Endothelial cell of umbilical vein (primary cell): ENCODE results near the gene MED12L. TPM values are rescaled to one million over a fixed set of nuclear protein-coding genes. Genes with fewer than 3 reads are reported as not detected.

Experiments used
- BruUV-seq: library from RNA; stranded (reverse); fragments of 400-500 nt; replicated peaks from 2 replicates; lab custom pipeline; 2021; lab: Mats Ljungman, UMichigan
- CTCF ChIA-PET: fragments of 300-600, 350-600 bp; sonication (Branson Sonifier 250); formaldehyde crosslinking; loops from one replicate; lab custom pipeline; 2021; ENCODE audit warnings: antibody characterized with exemption, inconsistent platforms; lab: Charles Lee
- POLR2A ChIA-PET: fragments of 300-600, 350-600 bp; sonication (Branson Sonifier 250); formaldehyde crosslinking; loops from one replicate; lab custom pipeline; 2021; ENCODE audit warnings: antibody characterized with exemption, inconsistent platforms; lab: Charles Lee
- DNase-seq: peaks from one replicate; pipeline ENCODE4 v3.0.0-alpha.2; 2011; ENCODE audit warnings: low read depth, low spot score
- FAIRE-seq: peaks from 2 replicates; lab custom pipeline; 2011; peaks lifted over from hg19 to GRCh38; lab: Jason Lieb, UNC
- H2AFZ ChIP-seq: 2 replicates; pipeline ENCODE4 v1.6.0; 2012; ENCODE audit warnings: low read depth, low read length, control low read depth, inconsistent platforms
- H3K27ac ChIP-seq: 2 replicates; pipeline ENCODE4 v1.5.1; 2011; ENCODE audit warnings: low read depth, mild to moderate bottlenecking, control low read depth, low read length, moderate library complexity; ENCODE audit not compliant: insufficient read depth
- H3K27me3 ChIP-seq, 2 experiments: 2 replicates each; pipeline versions ENCODE4 v1.6.0 to v1.6.1; 2011; ENCODE audit warnings: low read length in 2 of 2, mixed read lengths in 1 of 2; ENCODE audit not compliant: control insufficient read depth in 2 of 2, insufficient read depth in 2 of 2
- H3K36me3 ChIP-seq, 2 experiments: 2 replicates in 1 of 2; 3 replicates in 1 of 2; pipeline ENCODE4 v1.5.1; 2011; ENCODE audit warnings: low read length in 2 of 2, mild to moderate bottlenecking in 1 of 2, moderate library complexity in 1 of 2; ENCODE audit not compliant: control insufficient read depth in 2 of 2, insufficient read depth in 2 of 2; ENCODE audit errors: extremely low read depth in 1 of 2
- H3K4me1 ChIP-seq: 3 replicates; pipeline ENCODE4 v1.5.1; 2011; ENCODE audit warnings: mild to moderate bottlenecking, low read length; ENCODE audit not compliant: control insufficient read depth, insufficient read depth; ENCODE audit errors: extremely low read depth
- H3K4me2 ChIP-seq: 2 replicates; pipeline ENCODE4 v1.6.1; 2011; ENCODE audit warnings: low read length, control low read depth, mixed read lengths; ENCODE audit not compliant: insufficient read depth
- H3K4me3 ChIP-seq, 3 experiments: fragments of 200-600 bp in 1 of 3; sonication (generic), shearing (Covaris generic) in 1 of 3; replicated peaks in 1 of 3; 2 replicates each; pipeline ENCODE4 v1.5.1; 2011 to 2016; ENCODE audit warnings: control low read depth in 3 of 3, low read length in 3 of 3, mild to moderate bottlenecking in 2 of 3, inconsistent platforms in 1 of 3, low read depth in 1 of 3, moderate library complexity in 1 of 3; ENCODE audit not compliant: insufficient read depth in 1 of 3
- H3K79me2 ChIP-seq: 2 replicates; pipeline ENCODE4 v1.6.0; 2012; ENCODE audit warnings: low read length, inconsistent platforms; ENCODE audit not compliant: control insufficient read depth, insufficient read depth
- H3K9ac ChIP-seq: replicated peaks from 2 replicates; pipeline ENCODE3; 2011; ENCODE audit warnings: low read length, control low read depth; ENCODE audit not compliant: insufficient read depth; ENCODE audit errors: extremely low read depth
- H3K9me1 ChIP-seq: replicated peaks from 3 replicates; pipeline ENCODE4 v1.6.0; 2011; ENCODE audit warnings: mild to moderate bottlenecking, low read length; ENCODE audit not compliant: control insufficient read depth, insufficient read depth; ENCODE audit errors: extremely low read depth
- H3K9me3 ChIP-seq: replicated peaks from 2 replicates; pipeline ENCODE4 v1.5.1; 2012; ENCODE audit warnings: low read length, inconsistent platforms; ENCODE audit not compliant: control insufficient read depth, insufficient read depth
- H4K20me1 ChIP-seq: replicated peaks from 2 replicates; pipeline ENCODE3; 2011; ENCODE audit warnings: mild to moderate bottlenecking, low read length; ENCODE audit not compliant: control insufficient read depth, insufficient read depth; ENCODE audit errors: extremely low read depth
- EZH2 ChIP-seq: IDR thresholded peaks from 2 replicates; pipeline ENCODE4 v1.6.1; 2012; ENCODE audit warnings: borderline replicate concordance, low read depth, mild to moderate bottlenecking, moderate library complexity, low read length, inconsistent platforms; ENCODE audit not compliant: severe bottlenecking
- FOS ChIP-seq: IDR thresholded peaks from 2 replicates; pipeline ENCODE4 v1.6.1; 2011; ENCODE audit warnings: mild to moderate bottlenecking, low read length, moderate library complexity, borderline replicate concordance; ENCODE audit not compliant: insufficient read depth
- GATA2 ChIP-seq: IDR thresholded peaks from 2 replicates; pipeline ENCODE4 v1.7.0; 2011; ENCODE audit warnings: low read depth, mild to moderate bottlenecking, moderate library complexity, mixed read lengths, low read length; ENCODE audit not compliant: insufficient read length, insufficient read depth
- JUN ChIP-seq: IDR thresholded peaks from 2 replicates; pipeline ENCODE4 v1.6.1; 2011; ENCODE audit warnings: borderline replicate concordance, low read depth; ENCODE audit not compliant: insufficient read length, insufficient read depth
- MYC ChIP-seq: IDR thresholded peaks from one replicate; pipeline ENCODE4 v1.6.1; 2011; ENCODE audit warnings: mild to moderate bottlenecking, low read depth, low read length
- POLR2A ChIP-seq: IDR thresholded peaks from 2 replicates; pipeline ENCODE4 v1.6.1; 2012; ENCODE audit warnings: low read depth, mild to moderate bottlenecking, control low read depth, low read length
- POLR2AphosphoS5 ChIP-seq: IDR thresholded peaks from 2 replicates; pipeline ENCODE4 v1.6.1; 2012; ENCODE audit warnings: low read depth, mild to moderate bottlenecking, control low read depth, low read length, moderate library complexity; ENCODE audit not compliant: insufficient read depth
- dilution Hi-C: fragments of 300-500 bp; cut with MboI; formaldehyde crosslinking; loops from one replicate; pipeline ENCODE4 v1.15.0; 2019; ENCODE audit warnings: low sequenced_read_pairs; ENCODE audit not compliant: extremely low pct_ligation_motif_present
- intact Hi-C: fragments of 100-400 bp; cut with micrococcal nuclease; formaldehyde crosslinking; loops from one replicate; pipeline ENCODE4 v1.10.0; 2022
- polyA plus RNA-seq, 4 experiments: library from polyadenylated mRNA; depleted of rRNA in 3 of 4; stranded (reverse) in 3 of 4; unstranded in 1 of 4; fragments of >200 nt; gene quantifications; 2 replicates each; pipeline versions ENCODE4 v1.2.1 to v1.2.3, GENCODE V29; 2011 to 2012; ENCODE audit warnings: missing spikeins in 1 of 4
- total RNA-seq: library from RNA; stranded (reverse); gene quantifications from 2 replicates; pipeline ENCODE4 v1.2.3, GENCODE V29; 2021
- TF ChIP-seq, protein P1 (sequence below): IDR thresholded peaks from 2 replicates; pipeline ENCODE4 v1.6.1; 2011; ENCODE audit not compliant: insufficient read depth, insufficient read length
- TF ChIP-seq, protein P2 (sequence below), 2 donors: IDR thresholded peaks; 1 replicate in 1 of 2; 2 replicates in 1 of 2; pipeline ENCODE4 v1.5.1; 2011; ENCODE audit warnings: low read length in 2 of 2, mild to moderate bottlenecking in 2 of 2, moderate library complexity in 2 of 2, control low read depth in 1 of 2, inconsistent platforms in 1 of 2, low read depth in 1 of 2; ENCODE audit not compliant: insufficient read depth in 1 of 2; ENCODE audit errors: extremely low read depth in 1 of 2

Gene MED12L
- total and polyA plus RNA-seq, 2 donors (not counting 3 experiments of a cell fraction or from before 2014, with no cell fraction given) = 0.03 to 0.27 TPM

DNA sequence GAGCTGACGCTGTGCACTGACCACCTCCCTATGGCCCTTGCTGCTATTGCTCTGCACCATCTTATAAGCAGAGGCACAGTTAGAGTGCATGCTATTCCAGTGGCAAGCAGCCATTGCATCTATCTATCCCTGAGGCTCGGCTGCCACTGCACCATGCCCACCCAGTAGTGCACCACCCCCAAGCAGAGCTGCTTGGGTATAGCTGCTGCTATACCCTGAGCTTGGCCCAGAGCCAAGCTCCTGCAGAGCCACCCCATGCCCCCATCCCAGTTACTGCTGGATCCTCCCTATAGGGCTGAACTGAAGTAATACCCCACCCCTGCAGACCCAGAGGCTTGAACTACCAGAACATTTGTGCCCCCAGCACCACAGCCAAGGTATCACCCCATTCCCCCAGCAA is 395.0 kb downstream of the MED12L start:
- no TSS peak for BruUV-seq
- no peak overlapping the region for H3K27ac ChIP-seq
- intact Hi-C loops (no loop called here), dilution Hi-C loops (no loop called here)
- ChIA-PET POLR2A (no interaction called here), CTCF (interaction anchor here (1.6 to 8.3 kb wide), 2 partner anchors 13 to 438 kb away, joined by 4 to 47 read pairs; no protein-coding TSS in a partner anchor)
- FAIRE-seq (no peak), DNase-seq (no peak)
- TF ChIP-seq GATA2 (no peak), FOS (no peak), POLR2A (no peak), POLR2AphosphoS5 (no peak)
- TF ChIP-seq, protein P1, sequence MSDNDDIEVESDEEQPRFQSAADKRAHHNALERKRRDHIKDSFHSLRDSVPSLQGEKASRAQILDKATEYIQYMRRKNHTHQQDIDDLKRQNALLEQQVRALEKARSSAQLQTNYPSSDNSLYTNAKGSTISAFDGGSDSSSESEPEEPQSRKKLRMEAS = no peak
- H3K79me2 ChIP-seq = no peaks in the 10 kb centered on the region
- H3K36me3 ChIP-seq = no peaks in the 10 kb centered on the region
- H2AFZ ChIP-seq = no peak overlapping the region
- no peak overlapping the region for H3K9ac ChIP-seq
- H3K9me3 ChIP-seq = no peaks in the 10 kb centered on the region
- no peak overlapping the region for H3K4me2 ChIP-seq
- peaks cover 0 to 2% of the 10 kb centered on the region in 2 experiments for H3K27me3 ChIP-seq
- H3K4me1 ChIP-seq = no peaks in the 10 kb centered on the region
- H3K4me3 ChIP-seq = no peak overlapping the region
- H3K9me1 ChIP-seq = no peaks in the 10 kb centered on the region
- H4K20me1 ChIP-seq = no peaks in the 10 kb centered on the region

DNA sequence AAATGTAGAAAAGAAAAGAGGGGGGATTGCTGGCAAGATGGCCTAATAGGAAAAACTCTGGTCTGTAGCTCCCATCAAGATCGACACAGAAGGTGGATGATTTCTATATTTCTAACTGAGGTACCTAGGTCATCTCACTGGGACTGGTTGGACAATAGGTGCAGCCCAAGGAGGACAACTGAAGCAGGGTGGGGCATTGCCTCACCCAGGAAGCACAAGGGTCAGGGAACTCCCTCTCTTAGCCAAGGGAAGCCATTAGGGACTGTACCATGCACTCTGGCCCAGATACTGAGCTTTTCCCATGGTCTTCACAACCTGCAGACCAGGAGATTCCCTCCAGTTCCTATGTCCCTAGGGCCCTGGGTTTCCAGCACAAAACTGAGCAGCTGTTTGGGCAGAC is 398.0 kb downstream of the MED12L start:
- Histone ChIP-seq H4K20me1 (no peaks in the 10 kb centered on the region), H3K9ac (no peak overlapping the region), H3K36me3 (no peaks in the 10 kb centered on the region), H3K4me1 (no peaks in the 10 kb centered on the region), H3K9me3 (no peaks in the 10 kb centered on the region), H2AFZ (no peak overlapping the region), H3K27ac (no peak overlapping the region), H3K4me2 (no peak overlapping the region), H3K4me3 (no peak overlapping the region), H3K9me1 (no peaks in the 10 kb centered on the region), H3K27me3 (peaks cover 0 to 2% of the 10 kb centered on the region in 2 experiments), H3K79me2 (no peaks in the 10 kb centered on the region)
- POLR2A ChIA-PET = no interaction called here
- dilution Hi-C loops = no loop called here
- no peak for DNase-seq
- FAIRE-seq = no peak
- CTCF ChIA-PET = interaction anchor here (0.9 to 8.3 kb wide), 2 partner anchors 16 to 137 kb away, joined by 3 to 47 read pairs; no protein-coding TSS in a partner anchor
- intact Hi-C loops = no loop called here
- TF ChIP-seq GATA2 (no peak), EZH2 (no peak), FOS (no peak), POLR2A (no peak), POLR2AphosphoS5 (no peak), MYC (no peak), JUN (no peak)
- TF ChIP-seq, protein P1 = no peak
- TF ChIP-seq, protein P2, sequence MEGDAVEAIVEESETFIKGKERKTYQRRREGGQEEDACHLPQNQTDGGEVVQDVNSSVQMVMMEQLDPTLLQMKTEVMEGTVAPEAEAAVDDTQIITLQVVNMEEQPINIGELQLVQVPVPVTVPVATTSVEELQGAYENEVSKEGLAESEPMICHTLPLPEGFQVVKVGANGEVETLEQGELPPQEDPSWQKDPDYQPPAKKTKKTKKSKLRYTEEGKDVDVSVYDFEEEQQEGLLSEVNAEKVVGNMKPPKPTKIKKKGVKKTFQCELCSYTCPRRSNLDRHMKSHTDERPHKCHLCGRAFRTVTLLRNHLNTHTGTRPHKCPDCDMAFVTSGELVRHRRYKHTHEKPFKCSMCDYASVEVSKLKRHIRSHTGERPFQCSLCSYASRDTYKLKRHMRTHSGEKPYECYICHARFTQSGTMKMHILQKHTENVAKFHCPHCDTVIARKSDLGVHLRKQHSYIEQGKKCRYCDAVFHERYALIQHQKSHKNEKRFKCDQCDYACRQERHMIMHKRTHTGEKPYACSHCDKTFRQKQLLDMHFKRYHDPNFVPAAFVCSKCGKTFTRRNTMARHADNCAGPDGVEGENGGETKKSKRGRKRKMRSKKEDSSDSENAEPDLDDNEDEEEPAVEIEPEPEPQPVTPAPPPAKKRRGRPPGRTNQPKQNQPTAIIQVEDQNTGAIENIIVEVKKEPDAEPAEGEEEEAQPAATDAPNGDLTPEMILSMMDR (IDR thresholded peaks at IDR 0.05; ENCODE audit: extremely low read depth in 1 of 2, insufficient read depth in 1 of 2, low read depth in 1 of 2, low read length in 2 of 2) = no peak
- BruUV-seq = no TSS peak
